Activated T-helper 17 cell treated with anti-CD3 and anti-CD28 coated beads, Interleukin-2, amount 50 U/mL, for 72 hours (primary cell): ENCODE measurements around the gene ARFGEF2. TPM values are rescaled to one million over a fixed set of nuclear protein-coding genes. Genes with fewer than 3 reads are reported as not detected.
"Not testable (repeated sequence)": the region's sequence is repeated elsewhere in the genome, so short reads cannot be mapped to it uniquely, and the experiment has no call there.

Experiments used
- ATAC-seq: fragments of 150-1000 bp; cut with Tn5 transposase; replicated peaks from 2 replicates; pipeline ENCODE4 v1.10.0; 2021; ENCODE audit warnings: mild to moderate bottlenecking, moderate library complexity
- H3K27ac Mint-ChIP-seq: one replicate; pipeline ENCODE4 v1.8.0; 2022; ENCODE audit warnings: mixed read lengths
- H3K27me3 Mint-ChIP-seq: one replicate; pipeline ENCODE4 v1.8.0; 2022; ENCODE audit warnings: mixed read lengths
- H3K36me3 Mint-ChIP-seq: one replicate; pipeline ENCODE4 v1.8.0; 2022; ENCODE audit warnings: low read depth, mild to moderate bottlenecking, mixed read lengths
- H3K4me1 Mint-ChIP-seq: one replicate; pipeline ENCODE4 v1.8.0; 2022; ENCODE audit warnings: mixed read lengths
- H3K4me3 Mint-ChIP-seq: one replicate; pipeline ENCODE4 v1.8.0; 2022; ENCODE audit warnings: mild to moderate bottlenecking, mixed read lengths
- H3K9me3 Mint-ChIP-seq: one replicate; pipeline ENCODE4 v1.8.0; 2022; ENCODE audit warnings: mixed read lengths
- total RNA-seq, 2 donors: library from RNA; stranded (reverse); gene quantifications; one replicate each; pipeline ENCODE4 v1.2.3, GENCODE V29; 2022

ARFGEF2 gene
- total RNA-seq, 2 donors from 2014 or later, result 22.9 to 32.0 TPM

DNA sequence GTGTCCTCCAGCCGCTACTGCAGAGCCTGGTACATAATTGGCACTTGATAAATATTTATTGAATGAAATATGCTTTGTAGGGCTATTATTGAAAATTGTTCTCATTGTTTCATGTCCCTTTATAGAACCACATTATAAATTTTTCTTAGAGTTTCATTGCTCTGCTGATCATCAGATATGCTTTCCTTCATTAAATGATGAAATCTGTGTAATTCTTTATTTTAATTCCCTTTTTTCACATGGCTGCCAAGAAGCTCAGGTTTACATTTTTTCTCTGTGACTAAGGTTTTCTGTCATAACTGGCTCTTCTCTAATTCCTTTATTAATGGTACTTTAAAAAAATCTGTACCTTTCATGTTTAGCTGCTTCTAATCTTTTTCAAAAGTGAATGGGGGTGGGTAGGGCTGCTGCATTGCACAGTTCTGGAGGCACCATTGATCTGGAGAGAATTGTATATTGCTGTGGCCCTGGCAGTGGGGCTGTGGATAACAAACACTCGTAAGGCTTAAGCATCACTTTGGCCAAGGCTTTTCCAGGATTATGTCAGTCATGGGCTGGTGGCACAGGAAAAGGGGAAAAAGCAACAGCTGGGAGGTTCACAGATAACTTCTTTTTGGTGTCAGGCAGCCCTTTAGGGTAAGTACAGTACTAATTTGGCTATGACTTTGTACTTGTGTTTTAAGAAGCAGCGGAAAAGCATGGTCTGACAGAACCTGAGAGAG, 43.8 kb downstream of the ARFGEF2 start:
- Mint-ChIP-seq H3K9me3 (no peaks in the 10 kb centered on the region), H3K27ac (peak overlapping the region; percentile 49), H3K4me1 (no peaks in the 10 kb centered on the region), H3K4me3 (no peak overlapping the region), H3K36me3 (peaks cover 82% of the 10 kb centered on the region), H3K27me3 (no peaks in the 10 kb centered on the region)
- ATAC-seq, result no peak

DNA sequence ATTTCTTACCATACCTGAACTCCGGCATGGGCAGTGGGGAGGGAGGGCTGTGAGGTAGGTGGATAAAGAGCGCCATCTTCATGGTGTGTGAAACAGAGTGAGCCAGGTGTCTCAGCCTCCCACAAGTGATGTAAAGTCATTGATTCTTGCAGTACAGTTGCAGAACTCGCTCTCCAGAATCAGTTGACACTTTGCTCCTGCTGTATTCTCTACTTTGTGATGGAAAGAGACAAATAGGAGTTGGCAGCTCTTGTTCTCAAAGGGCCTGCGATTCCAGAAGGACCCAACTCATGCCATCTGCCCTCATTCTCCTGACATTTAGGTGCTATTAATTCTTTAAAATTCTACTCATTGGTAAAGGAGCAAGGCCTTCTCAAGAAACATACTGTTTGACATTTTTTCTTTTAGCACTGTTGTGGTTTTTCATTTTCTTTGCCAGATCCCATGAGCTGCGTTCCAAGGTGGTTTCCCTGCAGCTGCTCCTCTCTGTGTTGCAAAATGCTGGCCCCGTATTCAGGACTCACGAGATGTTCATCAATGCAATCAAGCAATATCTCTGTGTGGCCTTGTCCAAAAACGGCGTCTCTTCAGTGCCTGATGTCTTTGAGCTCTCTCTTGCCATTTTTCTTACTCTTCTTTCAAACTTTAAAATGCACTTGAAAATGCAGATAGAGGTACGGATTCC, 49.3 kb downstream of the ARFGEF2 start:
- Mint-ChIP-seq H3K27me3 (no peaks in the 10 kb centered on the region), H3K4me1 (no peaks in the 10 kb centered on the region), H3K36me3 (peaks cover 91% of the 10 kb centered on the region), H3K9me3 (no peaks in the 10 kb centered on the region), H3K4me3 (no peak overlapping the region), H3K27ac (no peak overlapping the region)
- no peak for ATAC-seq

GRCh38 chr20:48971956-48972355, 50.4 kb downstream of the ARFGEF2 start:
- Mint-ChIP-seq H3K27me3 (no peaks in the 10 kb centered on the region), H3K9me3 (no peaks in the 10 kb centered on the region), H3K4me1 (no peaks in the 10 kb centered on the region), H3K27ac (no peak overlapping the region), H3K4me3 (no peak overlapping the region), H3K36me3 (peaks cover 88% of the 10 kb centered on the region)
- no peak for ATAC-seq

GRCh38 chr20:48972816-48973215, 51.3 kb downstream of the ARFGEF2 start:
- Mint-ChIP-seq H3K36me3 (peaks cover 88% of the 10 kb centered on the region), H3K9me3 (no peaks in the 10 kb centered on the region), H3K27me3 (no peaks in the 10 kb centered on the region), H3K4me1 (no peaks in the 10 kb centered on the region), H3K27ac (no peak overlapping the region), H3K4me3 (no peak overlapping the region)
- no peak for ATAC-seq

GRCh38 chr20:48975955-48976354, 54.4 kb downstream of the ARFGEF2 start:
- H3K9me3 Mint-ChIP-seq, result no peaks in the 10 kb centered on the region

DNA sequence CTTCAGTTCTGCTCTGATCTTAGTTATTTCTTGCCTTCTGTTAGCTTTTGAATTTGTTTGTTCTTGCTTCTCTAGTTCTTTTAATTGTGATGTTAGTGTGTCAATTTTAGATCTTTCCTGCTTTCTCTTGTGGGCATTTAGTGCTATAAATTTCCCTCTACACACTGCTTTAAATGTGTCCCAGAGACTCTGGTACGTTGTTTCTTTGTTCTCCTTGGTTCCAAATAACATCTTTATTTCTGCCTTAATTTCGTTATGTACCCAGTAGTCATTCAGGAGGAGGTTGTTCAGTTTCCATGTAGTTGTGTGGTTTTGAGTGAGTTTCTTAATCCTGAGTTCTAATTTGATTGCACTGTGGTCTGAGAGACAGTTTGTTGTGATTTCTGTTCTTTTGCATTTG, 58.5 kb downstream of the ARFGEF2 start:
- H3K4me3 Mint-ChIP-seq, H3K4me1 Mint-ChIP-seq, H3K27ac Mint-ChIP-seq, H3K9me3 Mint-ChIP-seq, ATAC-seq, H3K27me3 Mint-ChIP-seq: not testable (repeated sequence)
- peaks cover 97% of the 10 kb centered on the region for H3K36me3 Mint-ChIP-seq

More at GRCh38 chr20:48975955-48976354, 54.4 kb downstream of the ARFGEF2 start:
- Mint-ChIP-seq H3K36me3 (peaks cover 92% of the 10 kb centered on the region), H3K27ac (no peak overlapping the region), H3K4me1 (no peaks in the 10 kb centered on the region), H3K27me3 (no peaks in the 10 kb centered on the region), H3K4me3 (no peak overlapping the region)
- ATAC-seq, result no peak

DNA sequence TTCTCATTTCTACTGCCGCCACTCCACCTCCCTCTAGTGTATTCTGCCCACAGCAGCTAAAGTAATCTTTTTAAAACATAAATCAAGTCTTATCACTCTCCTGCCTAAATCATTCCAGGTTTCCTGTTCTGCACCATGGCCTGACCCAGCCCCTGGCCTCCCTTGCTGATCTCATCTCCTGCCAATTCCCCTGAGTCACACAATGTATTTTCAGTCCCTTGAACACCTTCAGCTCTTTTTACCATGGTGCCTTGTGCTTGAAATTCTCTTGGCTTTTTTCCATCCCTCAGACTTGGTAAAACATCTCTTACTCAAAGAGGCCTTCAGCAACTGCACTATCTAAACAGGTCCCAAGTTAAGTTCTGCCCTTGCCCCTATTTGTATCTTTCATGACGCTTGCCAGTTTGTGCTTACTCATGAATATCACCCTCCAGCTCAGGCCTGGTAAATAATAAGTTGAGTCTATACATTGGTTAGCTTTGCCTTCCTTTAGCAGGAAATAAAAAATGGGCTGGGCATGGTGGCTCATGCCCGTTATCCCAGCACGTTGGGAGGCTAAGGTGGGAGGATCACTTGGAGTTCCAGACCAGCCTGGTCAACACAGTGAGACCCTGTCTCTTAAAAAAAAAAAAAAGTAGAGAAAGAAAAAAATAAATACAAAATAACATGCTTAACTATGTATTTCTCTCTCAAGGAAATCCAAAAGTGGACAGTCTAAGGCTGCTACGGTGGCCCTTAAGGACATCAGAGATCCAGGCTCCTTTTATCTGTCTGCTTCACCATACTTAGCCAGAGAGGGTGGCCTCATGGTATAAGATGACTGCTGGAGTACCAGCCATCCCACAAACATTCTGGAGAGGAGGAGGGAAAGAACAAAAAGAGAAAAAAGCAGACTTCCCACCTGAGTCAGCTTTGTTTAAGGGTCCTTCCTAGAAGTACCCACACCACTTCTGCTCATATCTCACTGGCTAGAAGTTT, 62.2 kb downstream of the ARFGEF2 start:
- peaks cover 100% of the 10 kb centered on the region for H3K36me3 Mint-ChIP-seq
- no peaks in the 10 kb centered on the region for H3K27me3 Mint-ChIP-seq
- no peaks in the 10 kb centered on the region for H3K4me1 Mint-ChIP-seq
- H3K9me3 Mint-ChIP-seq, result no peaks in the 10 kb centered on the region
- H3K27ac Mint-ChIP-seq, result no peak overlapping the region
- ATAC-seq, result no peak
- H3K4me3 Mint-ChIP-seq, result no peak overlapping the region

GRCh38 chr20:48984575-48985219, 63.2 kb downstream of the ARFGEF2 start:
- no peak overlapping the region for H3K4me3 Mint-ChIP-seq
- no peaks in the 10 kb centered on the region for H3K27me3 Mint-ChIP-seq
- no peak for ATAC-seq
- no peak overlapping the region for H3K27ac Mint-ChIP-seq
- no peaks in the 10 kb centered on the region for H3K9me3 Mint-ChIP-seq
- no peaks in the 10 kb centered on the region for H3K4me1 Mint-ChIP-seq
- peaks cover 100% of the 10 kb centered on the region for H3K36me3 Mint-ChIP-seq

- H3K4me1 Mint-ChIP-seq, result no peaks in the 10 kb centered on the region
- no peaks in the 10 kb centered on the region for H3K27me3 Mint-ChIP-seq
- no peak overlapping the region for H3K27ac Mint-ChIP-seq
- H3K4me3 Mint-ChIP-seq, result no peak overlapping the region
- no peaks in the 10 kb centered on the region for H3K9me3 Mint-ChIP-seq
- ATAC-seq, result no peak
- H3K36me3 Mint-ChIP-seq, result peaks cover 100% of the 10 kb centered on the region
Observed at GRCh38 chr20:48986899-48987298, 65.4 kb downstream of the ARFGEF2 start.

GRCh38 chr20:48990467-48990866, 69.0 kb downstream of the ARFGEF2 start:
- Mint-ChIP-seq H3K36me3 (peaks cover 99% of the 10 kb centered on the region), H3K4me3 (no peak overlapping the region), H3K27ac (no peak overlapping the region), H3K27me3 (no peaks in the 10 kb centered on the region), H3K9me3 (no peaks in the 10 kb centered on the region), H3K4me1 (no peaks in the 10 kb centered on the region)
- ATAC-seq, result no peak

DNA sequence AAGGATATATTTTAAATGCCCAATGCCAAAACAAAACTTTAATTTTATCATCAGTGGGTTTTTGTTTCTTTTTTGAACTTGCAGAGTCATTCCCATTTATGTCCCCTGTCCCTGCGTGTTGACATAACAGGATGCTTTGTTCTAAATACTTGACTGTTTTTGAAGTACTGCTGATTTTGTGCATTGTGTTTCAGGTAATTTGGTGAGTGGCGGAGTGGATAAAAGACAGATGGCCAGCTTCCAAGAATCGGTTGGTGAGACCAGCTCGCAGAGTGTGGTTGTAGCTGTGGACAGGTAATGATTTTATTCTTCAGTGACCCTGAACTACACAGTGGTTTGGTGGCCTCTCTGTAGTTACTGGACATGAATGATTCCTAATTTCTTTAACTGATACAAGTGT, 74.1 kb downstream of the ARFGEF2 start:
- no peak overlapping the region for H3K4me3 Mint-ChIP-seq
- ATAC-seq, result no peak
- H3K4me1 Mint-ChIP-seq, result no peaks in the 10 kb centered on the region
- H3K27me3 Mint-ChIP-seq, result no peaks in the 10 kb centered on the region
- H3K9me3 Mint-ChIP-seq, result no peaks in the 10 kb centered on the region
- peaks cover 99% of the 10 kb centered on the region for H3K36me3 Mint-ChIP-seq
- H3K27ac Mint-ChIP-seq, result no peak overlapping the region

DNA sequence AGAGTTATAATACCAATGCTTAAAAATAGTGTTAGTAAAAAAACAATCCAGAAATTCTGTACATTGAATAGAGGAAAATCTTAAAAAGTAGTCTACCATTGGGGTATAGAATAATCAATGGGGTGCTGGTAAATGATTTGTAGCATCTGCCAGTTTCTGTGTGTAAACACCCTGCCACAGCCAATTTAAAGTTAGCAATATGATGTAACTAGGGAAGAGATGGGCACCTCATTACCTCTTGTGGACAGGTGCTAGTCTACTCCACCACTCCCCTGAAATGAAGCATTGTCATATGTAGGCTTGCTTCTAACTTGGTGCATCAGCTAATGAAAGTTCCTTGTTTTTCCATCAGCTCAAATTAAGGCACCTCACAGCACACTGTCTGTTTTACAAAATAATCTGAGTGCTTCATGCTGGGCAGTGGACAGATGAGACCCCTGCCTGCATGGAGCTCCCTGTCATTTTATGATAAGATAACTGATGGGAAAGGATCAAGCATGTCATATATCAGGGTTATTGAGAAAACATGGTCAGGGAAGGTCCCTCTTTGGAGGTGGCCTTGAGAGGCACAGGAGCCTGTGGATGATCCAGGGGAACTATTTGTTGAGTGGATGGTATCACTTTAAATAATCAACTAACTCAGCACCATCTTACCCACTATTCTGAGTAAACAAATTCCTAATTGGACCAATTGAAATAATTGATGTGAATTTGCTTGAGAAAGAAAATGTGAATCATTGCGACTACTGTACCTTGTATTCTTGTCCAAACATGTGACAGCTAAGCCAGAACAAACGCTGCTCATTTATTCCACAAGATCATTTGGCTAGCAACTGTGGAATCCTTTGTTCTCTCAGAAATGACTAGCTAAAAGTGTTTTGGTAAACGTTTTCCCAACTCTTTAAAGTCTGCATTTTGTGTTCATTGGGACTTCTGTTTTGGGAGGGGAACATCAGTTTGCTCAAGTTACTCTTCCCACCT, 78.7 kb downstream of the ARFGEF2 start:
- Mint-ChIP-seq H3K27me3 (no peaks in the 10 kb centered on the region), H3K4me3 (no peak overlapping the region), H3K36me3 (peaks cover 74% of the 10 kb centered on the region), H3K4me1 (no peaks in the 10 kb centered on the region), H3K9me3 (no peaks in the 10 kb centered on the region), H3K27ac (no peak overlapping the region)
- ATAC-seq, result no peak

DNA sequence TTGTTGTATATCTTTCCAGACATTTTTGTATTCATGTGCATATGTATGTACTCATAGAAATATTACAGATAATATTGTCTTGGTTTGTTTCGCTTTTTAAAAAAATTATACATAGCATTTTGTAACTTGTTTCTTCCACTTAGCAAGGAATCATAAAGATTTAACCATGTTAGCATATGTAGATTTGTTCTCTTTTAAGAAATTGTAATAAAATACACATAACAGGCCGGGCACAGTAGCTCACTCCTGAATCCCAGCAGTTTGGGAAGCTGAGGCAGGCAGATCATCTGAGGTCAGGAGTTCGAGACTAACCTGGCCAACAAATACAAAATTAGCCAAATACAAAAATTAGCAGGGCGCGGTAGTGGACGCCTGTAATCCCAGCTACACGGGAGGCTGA, 80.2 kb downstream of the ARFGEF2 start:
- no peaks in the 10 kb centered on the region for H3K9me3 Mint-ChIP-seq
- no peaks in the 10 kb centered on the region for H3K27me3 Mint-ChIP-seq
- no peak for ATAC-seq
- H3K27ac Mint-ChIP-seq, result no peak overlapping the region
- H3K4me3 Mint-ChIP-seq, result no peak overlapping the region
- H3K4me1 Mint-ChIP-seq, result no peaks in the 10 kb centered on the region
- H3K36me3 Mint-ChIP-seq, result peaks cover 74% of the 10 kb centered on the region
